Effector memory CD8-positive, alpha-beta T cell (primary cell): Measurements from ENCODE around the gene SLC35F6.
A peak's percentile ranks its signal among the peaks of the same experiment; 100 is the strongest.
"Not testable (repeated sequence)": the region's sequence is repeated elsewhere in the genome, so short reads cannot be mapped to it uniquely, and the experiment has no call there.

Source experiments
- ATAC-seq: fragments of 150-1000 bp; cut with Tn5 transposase; replicated peaks from 2 replicates; pipeline ENCODE4 v1.10.0; 2021; ENCODE audit warnings: mild to moderate bottlenecking, moderate library complexity
- DNase-seq, 3 experiments: peaks; one replicate each; pipeline ENCODE4 v3.0.0; 2021
- H3K27ac Mint-ChIP-seq, 2 donors: one replicate each; pipeline ENCODE4 v1.8.0; 2022; ENCODE audit warnings: mild to moderate bottlenecking in 2 of 2, mixed read lengths in 2 of 2, moderate library complexity in 2 of 2
- H3K27me3 Mint-ChIP-seq, 2 donors: one replicate each; pipeline ENCODE4 v1.8.0; 2022; ENCODE audit warnings: mixed read lengths in 2 of 2
- H3K36me3 Mint-ChIP-seq: one replicate; pipeline ENCODE4 v1.8.0; 2022; ENCODE audit warnings: mild to moderate bottlenecking, moderate library complexity, mixed read lengths; ENCODE audit not compliant: insufficient read depth
- H3K4me1 Mint-ChIP-seq, 2 donors: one replicate each; pipeline ENCODE4 v1.8.0; 2022; ENCODE audit warnings: low read depth in 2 of 2, mixed read lengths in 2 of 2
- H3K4me3 Mint-ChIP-seq, 2 donors: one replicate each; pipeline ENCODE4 v1.8.0; 2022; ENCODE audit warnings: mild to moderate bottlenecking in 2 of 2, mixed read lengths in 2 of 2, moderate library complexity in 2 of 2
- H3K9me3 Mint-ChIP-seq, 2 donors: one replicate each; pipeline ENCODE4 v1.8.0; 2022; ENCODE audit warnings: mixed read lengths in 2 of 2

The SLC35F6 gene

GRCh38 chr2:26754539-26754938 lies 9.5 kb upstream of the SLC35F6 start:
- no peak overlapping the region for H3K27ac Mint-ChIP-seq

DNA sequence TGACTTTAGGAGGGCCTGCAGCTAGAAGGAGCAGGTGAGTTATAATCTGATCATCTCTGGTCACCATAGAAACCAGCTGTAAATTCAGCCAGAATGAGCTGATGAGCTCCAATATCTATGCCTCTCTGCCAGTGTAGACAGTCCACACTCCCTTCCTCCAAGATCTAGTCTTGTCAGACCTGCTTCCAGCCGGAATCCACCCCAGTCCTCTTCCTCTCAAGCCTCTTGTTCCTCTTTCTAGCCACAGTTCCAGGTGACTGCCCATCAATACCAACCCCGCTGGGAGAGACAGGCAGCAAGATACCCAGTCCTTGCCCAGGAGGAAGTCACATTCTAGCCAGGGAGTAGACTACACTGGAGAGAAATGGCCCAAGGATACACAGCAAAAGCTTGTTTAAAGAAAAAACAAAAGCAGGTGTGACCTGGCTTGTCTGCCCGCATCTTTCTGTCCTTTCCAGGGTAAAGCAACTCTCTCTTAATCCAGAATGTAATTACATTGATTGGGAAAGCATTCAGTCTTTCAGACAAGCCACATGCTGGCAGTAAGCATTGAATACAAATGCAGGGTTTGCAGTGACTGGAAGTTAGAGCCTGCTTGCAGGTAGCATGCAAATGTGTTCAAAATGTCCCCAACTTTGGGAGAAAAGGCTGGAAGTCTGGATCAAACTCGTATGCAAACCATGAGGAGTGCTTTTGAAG lies 9.0 kb upstream of the SLC35F6 start:
- ATAC-seq (no peak), DNase-seq (no peak)
- Mint-ChIP-seq H3K36me3 (no peaks in the 10 kb centered on the region), H3K4me1 (peaks cover 0 to 2% of the 10 kb centered on the region in 2 donors), H3K27me3 (peaks cover 5 to 7% of the 10 kb centered on the region in 2 donors), H3K27ac (no peak overlapping the region), H3K4me3 (no peak overlapping the region), H3K9me3 (no peaks in the 10 kb centered on the region)

More at GRCh38 chr2:26754539-26754938, 9.5 kb upstream of the SLC35F6 start:
- H3K9me3 Mint-ChIP-seq, result no peaks in the 10 kb centered on the region
- H3K27me3 Mint-ChIP-seq, result peaks cover 5 to 7% of the 10 kb centered on the region in 2 donors
- no peak for ATAC-seq
- H3K4me1 Mint-ChIP-seq, result peaks cover 0 to 2% of the 10 kb centered on the region in 2 donors
- DNase-seq, result no peak
- H3K36me3 Mint-ChIP-seq, result no peaks in the 10 kb centered on the region
- H3K4me3 Mint-ChIP-seq, result no peak overlapping the region

GRCh38 chr2:26756337-26756736 lies 7.7 kb upstream of the SLC35F6 start:
- H3K36me3 Mint-ChIP-seq, result no peaks in the 10 kb centered on the region
- H3K4me3 Mint-ChIP-seq, result no peak overlapping the region
- peaks cover 0 to 2% of the 10 kb centered on the region in 2 donors for H3K4me1 Mint-ChIP-seq
- H3K27me3 Mint-ChIP-seq, result peaks cover 5 to 7% of the 10 kb centered on the region in 2 donors
- ATAC-seq, result no peak
- H3K27ac Mint-ChIP-seq, result no peak overlapping the region
- no peaks in the 10 kb centered on the region for H3K9me3 Mint-ChIP-seq
- DNase-seq, result no peak

DNA sequence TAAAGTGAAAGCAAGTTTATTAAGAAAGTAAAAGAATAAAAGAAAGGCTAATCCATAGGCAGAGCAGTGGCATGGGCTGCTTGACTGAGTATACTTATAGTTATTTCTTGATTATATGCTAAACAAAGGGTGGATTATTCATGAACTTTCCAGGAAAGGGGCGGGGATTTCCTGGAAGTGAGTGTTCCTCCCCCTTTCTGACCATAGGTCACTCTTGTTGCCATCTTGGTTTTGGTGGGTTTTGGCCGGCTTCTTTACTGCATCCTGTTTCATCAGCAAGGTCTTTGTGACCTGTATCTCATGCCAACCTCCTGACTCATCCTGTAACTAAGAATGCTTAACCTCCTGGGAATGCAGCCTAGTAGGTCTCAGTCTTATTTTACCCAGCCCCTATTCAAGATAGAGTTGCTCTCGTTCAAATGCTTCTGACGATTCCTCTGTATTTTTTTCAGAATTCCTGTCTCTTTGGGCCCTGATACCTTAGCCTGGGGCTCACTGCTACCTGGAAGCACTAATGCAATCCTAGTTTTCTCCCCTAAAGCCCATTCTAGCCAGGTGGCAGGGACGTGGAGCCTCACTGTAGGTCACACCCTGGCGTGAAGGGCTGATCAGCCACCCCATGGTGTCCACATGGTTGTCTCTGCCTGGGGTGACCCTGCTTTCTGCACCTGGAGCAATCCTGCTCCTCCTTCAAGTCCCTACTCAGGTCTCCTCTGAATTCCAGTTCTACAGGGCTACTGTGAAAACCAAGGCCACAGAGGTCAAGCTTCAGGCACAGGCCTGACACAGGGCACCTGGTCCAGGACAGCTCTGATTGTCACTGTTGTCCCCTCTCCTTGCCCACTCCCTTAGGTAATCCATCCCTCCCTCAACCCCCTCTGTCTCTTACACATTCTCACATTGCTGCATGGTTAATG lies 6.0 kb upstream of the SLC35F6 start:
- DNase-seq, result no peak
- H3K27me3 Mint-ChIP-seq, result peaks cover 5 to 7% of the 10 kb centered on the region in 2 donors
- no peak overlapping the region for H3K4me3 Mint-ChIP-seq
- peaks cover 0 to 2% of the 10 kb centered on the region in 2 donors for H3K4me1 Mint-ChIP-seq
- H3K36me3 Mint-ChIP-seq, result no peaks in the 10 kb centered on the region
- H3K27ac Mint-ChIP-seq, result peak overlapping the region in 1 of 2 donors; percentile 8
- H3K9me3 Mint-ChIP-seq, result no peaks in the 10 kb centered on the region
- ATAC-seq, result no peak

DNA sequence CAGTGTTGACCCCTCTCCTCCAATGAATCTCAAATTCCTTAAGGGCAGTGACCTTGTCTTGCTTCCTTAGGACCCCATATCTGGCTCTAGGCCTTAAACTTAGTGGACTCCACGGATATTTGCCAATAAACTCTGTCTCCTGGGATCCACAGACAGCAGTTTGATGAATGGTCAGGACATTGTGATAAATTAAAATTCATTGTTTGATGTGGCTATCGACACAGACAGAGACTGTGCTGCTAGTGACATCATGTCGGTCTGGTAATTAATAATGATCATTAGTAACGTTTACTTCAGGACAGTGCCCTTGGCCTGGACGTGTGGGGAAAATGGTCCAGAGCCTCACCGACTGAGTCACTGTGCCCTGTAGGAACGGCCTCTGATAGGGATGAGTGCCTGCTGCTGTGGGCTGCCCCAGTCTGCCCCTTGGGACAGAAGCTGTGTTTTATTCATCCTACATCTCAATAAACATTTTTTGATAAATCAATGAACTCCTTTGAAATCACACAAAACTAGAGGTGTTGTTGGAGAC lies 5.2 kb upstream of the SLC35F6 start:
- H3K9me3 Mint-ChIP-seq, result no peaks in the 10 kb centered on the region
- H3K27me3 Mint-ChIP-seq, result peaks cover 3 to 5% of the 10 kb centered on the region in 2 donors
- no peaks in the 10 kb centered on the region for H3K36me3 Mint-ChIP-seq
- no peak overlapping the region for H3K4me3 Mint-ChIP-seq
- no peak for DNase-seq
- H3K27ac Mint-ChIP-seq, result no peak overlapping the region
- ATAC-seq, result no peak
- peaks cover 0 to 3% of the 10 kb centered on the region in 2 donors for H3K4me1 Mint-ChIP-seq

DNA sequence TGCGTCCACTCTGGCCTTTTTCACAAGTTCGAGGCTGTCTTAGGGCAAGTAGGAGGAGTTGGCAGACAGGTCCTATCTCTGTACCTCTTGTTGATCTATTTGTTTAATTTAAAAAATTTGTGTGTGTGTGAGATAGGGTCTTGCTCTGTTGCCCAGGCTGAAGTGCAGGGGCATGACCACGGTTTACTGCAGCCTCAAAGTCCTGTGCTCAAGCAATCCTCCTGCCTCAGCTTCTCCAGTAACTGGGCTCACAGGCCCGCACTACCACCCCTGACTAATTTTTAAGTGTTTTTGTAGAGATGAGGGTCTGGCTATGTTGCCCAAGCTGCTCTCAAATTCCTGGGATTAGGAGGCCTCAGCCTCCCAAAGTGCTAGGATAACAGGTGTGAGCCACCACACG lies 4.2 kb upstream of the SLC35F6 start:
- DNase-seq (no peak), ATAC-seq (no peak)
- H3K4me3 Mint-ChIP-seq, result no peak overlapping the region
- H3K4me1 Mint-ChIP-seq, result peaks cover 5 to 8% of the 10 kb centered on the region in 2 donors
- H3K27me3 Mint-ChIP-seq, result no peaks in the 10 kb centered on the region
- H3K36me3 Mint-ChIP-seq, result peaks cover 8% of the 10 kb centered on the region
- H3K27ac Mint-ChIP-seq, result no peak overlapping the region
- no peaks in the 10 kb centered on the region for H3K9me3 Mint-ChIP-seq

GRCh38 chr2:26760991-26761390 lies 3.1 kb upstream of the SLC35F6 start:
- not testable (repeated sequence) for ATAC-seq, H3K9me3 Mint-ChIP-seq, H3K36me3 Mint-ChIP-seq, H3K27ac Mint-ChIP-seq, H3K4me3 Mint-ChIP-seq, H3K27me3 Mint-ChIP-seq, DNase-seq
- peaks cover 16 to 20% of the 10 kb centered on the region in 2 donors for H3K4me1 Mint-ChIP-seq

DNA sequence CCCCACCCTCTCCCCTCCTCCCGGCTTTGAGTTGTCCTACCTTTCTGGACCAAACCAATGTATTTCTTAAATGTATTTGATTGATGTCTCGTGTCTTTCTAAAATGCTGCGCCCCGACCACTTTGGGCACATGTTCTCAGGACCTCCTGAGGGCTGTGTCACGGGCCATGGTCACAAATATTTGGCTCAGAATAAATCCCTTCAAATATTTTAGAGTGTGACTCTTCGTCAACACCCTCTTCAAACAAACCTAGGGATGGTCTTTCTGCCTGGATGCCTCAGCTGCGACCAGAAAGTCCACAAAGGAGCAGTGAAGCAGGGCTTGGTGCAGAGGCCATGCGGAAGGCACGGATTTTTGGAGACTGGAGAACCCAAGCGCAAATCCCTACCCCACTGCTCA lies 1.1 kb upstream of the SLC35F6 start:
- ATAC-seq (no peak), DNase-seq (no peak)
- Mint-ChIP-seq H3K9me3 (no peaks in the 10 kb centered on the region), H3K36me3 (peaks cover 8% of the 10 kb centered on the region), H3K4me1 (peaks cover 27% of the 10 kb centered on the region in 2 donors), H3K27ac (peak overlapping the region in 1 of 2 donors; percentile 95), H3K4me3 (peak overlapping the region; percentile 95 to 96), H3K27me3 (no peaks in the 10 kb centered on the region)

DNA sequence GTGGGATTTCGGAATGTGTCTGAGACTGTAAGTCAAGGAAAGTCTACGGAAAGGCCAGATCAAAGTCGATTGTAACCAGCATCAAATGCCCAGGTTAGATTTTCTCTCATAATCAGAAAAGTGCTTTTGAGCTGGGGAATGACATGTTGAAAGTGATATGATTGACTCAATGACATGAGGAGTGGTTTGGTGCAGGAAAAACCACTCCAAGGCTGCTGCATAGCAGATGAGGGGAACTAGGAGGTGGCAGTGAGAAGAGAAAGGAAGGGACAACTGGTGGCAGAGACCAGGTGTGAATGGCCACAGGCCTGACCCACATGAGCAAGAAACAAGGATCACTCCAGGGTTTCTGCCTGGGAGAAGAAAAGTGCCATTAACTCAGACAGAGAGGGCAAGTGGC lies 822 bp downstream of the SLC35F6 start:
- H3K4me3 Mint-ChIP-seq, result peak overlapping the region; percentile 95 to 96
- ATAC-seq (no peak), DNase-seq (no peak)
- no peaks in the 10 kb centered on the region for H3K9me3 Mint-ChIP-seq
- H3K27ac Mint-ChIP-seq, result peak overlapping the region; percentile 92 to 95
- peaks cover 8% of the 10 kb centered on the region for H3K36me3 Mint-ChIP-seq
- H3K27me3 Mint-ChIP-seq, result no peaks in the 10 kb centered on the region
- H3K4me1 Mint-ChIP-seq, result peaks cover 38 to 43% of the 10 kb centered on the region in 2 donors

- Mint-ChIP-seq H3K27me3 (no peaks in the 10 kb centered on the region), H3K4me1 (peaks cover 42 to 43% of the 10 kb centered on the region in 2 donors), H3K36me3 (peaks cover 8% of the 10 kb centered on the region), H3K9me3 (no peaks in the 10 kb centered on the region), H3K4me3 (peak overlapping the region; percentile 95 to 96), H3K27ac (peak overlapping the region; percentile 92 to 95)
- DNase-seq (no peak), ATAC-seq (no peak)
Measured at GRCh38 chr2:26765475-26766200, 1.6 kb downstream of the SLC35F6 start.

- DNase-seq (no peak), ATAC-seq (no peak)
- peaks cover 15% of the 10 kb centered on the region for H3K36me3 Mint-ChIP-seq
- peak overlapping the region in 1 of 2 donors; percentile 95 for H3K27ac Mint-ChIP-seq
- no peaks in the 10 kb centered on the region for H3K9me3 Mint-ChIP-seq
- H3K4me1 Mint-ChIP-seq, result peaks cover 54 to 55% of the 10 kb centered on the region in 2 donors
- no peaks in the 10 kb centered on the region for H3K27me3 Mint-ChIP-seq
- H3K4me3 Mint-ChIP-seq, result no peak overlapping the region
Measured at GRCh38 chr2:26767129-26767528, 3.0 kb downstream of the SLC35F6 start.

- no peaks in the 10 kb centered on the region for H3K9me3 Mint-ChIP-seq
- H3K4me3 Mint-ChIP-seq, result no peak overlapping the region
- H3K36me3 Mint-ChIP-seq, result peaks cover 15% of the 10 kb centered on the region
- H3K27me3 Mint-ChIP-seq, result no peaks in the 10 kb centered on the region
- H3K4me1 Mint-ChIP-seq, result peaks cover 62 to 63% of the 10 kb centered on the region in 2 donors
- DNase-seq (no peak), ATAC-seq (no peak)
- peak overlapping the region in 1 of 2 donors; percentile 95 for H3K27ac Mint-ChIP-seq
Measured at GRCh38 chr2:26767894-26768487, 3.9 kb downstream of the SLC35F6 start.

GRCh38 chr2:26768759-26769088 lies 4.6 kb downstream of the SLC35F6 start:
- no peaks in the 10 kb centered on the region for H3K9me3 Mint-ChIP-seq
- no peaks in the 10 kb centered on the region for H3K27me3 Mint-ChIP-seq
- peaks cover 61 to 65% of the 10 kb centered on the region in 2 donors for H3K4me1 Mint-ChIP-seq
- ATAC-seq (no peak), DNase-seq (no peak)
- peak overlapping the region in 1 of 2 donors; percentile 40 for H3K4me3 Mint-ChIP-seq
- H3K27ac Mint-ChIP-seq, result peak overlapping the region; percentile 83 to 88
- H3K36me3 Mint-ChIP-seq, result peaks cover 15% of the 10 kb centered on the region
